GM21528 (cell line): ENCODE measurements around the gene BLVRB.
A peak's percentile ranks its signal among the peaks of the same experiment; 100 is the strongest.
"Not testable (repeated sequence)": the region's sequence is repeated elsewhere in the genome, so short reads cannot be mapped to it uniquely, and the experiment has no call there.

Source experiments
- ATAC-seq: cut with Tn5 transposase; IDR thresholded peaks from one replicate; pipeline ENCODE4 v1.9.1; 2021; ENCODE audit warnings: mild to moderate bottlenecking, moderate library complexity; ENCODE audit not compliant: unreplicated experiment, low FRiP score

The BLVRB gene

DNA sequence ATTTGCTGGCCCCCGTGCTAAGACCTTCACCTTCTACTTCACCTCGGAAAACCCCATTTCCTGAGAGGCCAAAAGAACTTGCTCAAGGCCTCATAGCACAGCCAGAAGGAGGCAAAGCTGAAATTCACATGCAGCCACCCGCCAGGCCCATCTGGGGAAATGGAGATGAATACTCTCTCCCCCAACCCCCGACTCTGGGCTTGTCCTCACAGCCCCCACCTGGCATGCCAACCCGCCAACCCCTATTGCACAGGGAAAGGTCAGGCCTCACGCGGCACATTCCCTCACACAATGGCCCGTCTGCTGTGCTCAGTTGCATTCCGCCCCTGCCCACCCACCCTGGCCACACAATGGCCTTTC lies 55.5 kb downstream of the BLVRB start:
- no peak for ATAC-seq

DNA sequence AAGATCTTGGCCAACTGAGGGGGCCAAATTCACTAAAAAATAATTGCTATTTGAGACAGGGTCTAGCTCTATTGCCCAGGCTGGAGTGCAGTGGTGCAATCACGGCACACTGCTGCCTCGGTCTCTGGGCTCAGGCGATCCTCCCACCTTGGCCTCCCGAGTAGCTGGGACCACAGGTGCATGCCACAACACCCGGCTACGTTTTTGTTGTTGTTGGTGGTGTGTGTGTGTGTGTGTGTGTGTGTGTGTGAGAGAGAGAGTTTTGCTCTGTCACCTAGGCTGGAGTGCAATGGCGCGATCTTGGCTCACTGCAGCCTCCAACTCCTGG lies 57.0 kb downstream of the BLVRB start:
- not testable (repeated sequence) for ATAC-seq

DNA sequence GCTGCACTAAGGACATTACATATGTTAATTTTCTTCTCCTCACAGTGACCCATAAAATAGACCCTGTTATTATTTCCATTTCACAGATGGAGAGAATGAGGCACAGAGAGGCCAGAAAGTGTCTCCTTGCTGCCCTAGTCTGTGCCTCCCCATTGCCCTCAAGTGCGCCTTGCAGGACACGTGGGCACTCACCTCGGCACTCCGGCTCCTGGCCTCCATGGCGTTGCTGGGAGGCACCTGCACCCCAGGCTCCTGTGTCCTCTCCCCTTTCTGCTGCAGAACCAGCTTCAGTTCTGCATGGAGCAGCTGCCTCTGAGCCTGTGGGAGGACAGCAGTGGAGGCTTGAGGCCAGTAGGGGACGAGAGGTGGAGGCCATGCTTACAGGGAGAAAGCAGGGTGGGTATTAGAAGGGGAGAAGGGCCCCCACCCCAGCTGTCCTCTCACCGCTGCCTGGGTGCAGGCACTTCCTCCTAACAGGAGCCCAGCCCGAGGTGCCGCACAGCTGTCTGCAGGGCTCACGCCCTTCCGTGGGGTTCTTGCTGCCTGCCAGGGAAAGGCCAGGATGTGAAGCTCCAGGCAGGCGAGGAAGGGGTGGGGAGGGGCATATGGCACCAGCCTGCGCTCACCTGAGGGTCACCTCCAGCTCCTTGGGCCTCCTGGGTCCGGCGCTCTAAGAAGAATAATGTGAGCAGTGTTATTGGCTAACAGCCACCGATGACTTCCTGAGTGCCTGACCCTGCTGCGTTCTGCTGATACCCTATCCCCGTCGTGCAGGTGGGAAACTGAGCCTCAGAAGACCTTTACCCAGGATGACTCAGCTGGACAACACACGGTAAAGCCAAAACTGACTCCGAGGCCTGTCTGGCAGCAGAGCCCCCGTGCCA lies 57.6 kb downstream of the BLVRB start:
- no peak for ATAC-seq

DNA sequence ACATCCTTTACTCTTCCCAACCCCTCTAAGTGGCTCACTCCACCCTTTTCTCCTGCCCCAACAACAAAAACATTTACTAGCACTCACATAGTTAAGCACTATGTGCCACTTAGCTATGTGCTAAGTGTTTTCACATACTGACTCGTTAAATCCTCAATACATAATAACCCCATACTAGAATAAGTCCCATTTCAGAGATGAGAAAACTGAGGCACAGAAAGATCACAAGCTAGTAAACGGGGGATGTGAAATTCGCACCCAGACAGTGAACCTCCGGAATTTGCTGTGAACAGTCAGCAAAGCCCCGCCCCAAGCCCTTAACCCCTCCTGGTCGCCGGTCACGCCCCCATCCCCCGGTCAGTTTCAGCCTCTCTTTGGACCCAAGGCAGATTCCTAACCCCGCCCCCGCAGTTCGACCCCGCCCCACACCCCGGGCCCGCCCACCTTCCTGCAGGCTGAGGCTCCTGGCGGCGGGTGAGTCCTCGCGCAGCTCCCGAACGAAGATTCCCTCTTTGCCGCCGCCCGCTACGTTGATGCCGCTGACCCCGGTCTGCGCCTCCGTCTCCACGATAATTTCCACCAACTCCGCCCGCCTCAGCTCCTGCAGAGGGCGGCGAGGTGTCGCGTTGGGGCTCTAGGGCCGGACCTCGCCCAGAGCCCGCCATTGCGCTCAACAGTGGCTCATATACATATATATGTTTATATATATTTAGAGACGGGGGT lies 62.1 kb downstream of the BLVRB start:
- ATAC-seq = peak; percentile 64

GRCh38 chr19:40400559-40400958 lies 65.0 kb downstream of the BLVRB start:
- ATAC-seq = no peak

- ATAC-seq = no peak
Measured at GRCh38 chr19:40398417-40399131, 67.0 kb downstream of the BLVRB start.
